ENCODE results near the gene ADAP2.

GRCh38 chr17:30996486-30996885 lies 74.7 kb downstream of the ADAP2 start:
- TF ChIP-seq EZH2phosphoT487 (IDR thresholded peaks at IDR 0.05; ENCODE audit: insufficient read depth, low read depth) (no peak), EZH2 (IDR thresholded peaks at IDR 0.05; ENCODE audit: insufficient read depth, poor library complexity, severe bottlenecking) (no peak)
